COLO668 (cell line): ENCODE measurements around the gene POU2F1.

Experiments used
- DNase-seq: peaks from one replicate; lab custom pipeline; 2025; ENCODE audit not compliant: unreplicated experiment; lab: John Stamatoyannopoulos, UW

POU2F1 gene

DNA sequence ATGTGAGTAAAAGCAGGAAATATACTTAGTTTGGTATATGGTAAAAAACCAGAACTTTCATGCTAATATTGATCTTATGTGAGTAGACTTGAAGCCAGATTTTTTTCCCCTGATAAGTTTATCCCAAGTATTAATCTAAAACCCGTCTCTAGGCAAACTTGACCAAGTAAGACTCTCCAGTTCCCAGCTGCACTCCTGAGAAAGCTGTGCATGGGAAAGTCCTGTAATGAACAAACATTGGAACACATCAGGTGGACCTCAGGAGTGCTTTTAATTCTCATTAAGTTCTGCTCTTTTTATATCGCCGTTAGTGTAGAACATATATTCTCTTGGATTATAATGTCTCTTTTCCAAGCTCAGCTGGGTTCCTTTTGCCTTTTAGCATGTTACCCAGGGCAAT is 192.6 kb downstream of the POU2F1 start:
- DNase-seq = no peak

DNA sequence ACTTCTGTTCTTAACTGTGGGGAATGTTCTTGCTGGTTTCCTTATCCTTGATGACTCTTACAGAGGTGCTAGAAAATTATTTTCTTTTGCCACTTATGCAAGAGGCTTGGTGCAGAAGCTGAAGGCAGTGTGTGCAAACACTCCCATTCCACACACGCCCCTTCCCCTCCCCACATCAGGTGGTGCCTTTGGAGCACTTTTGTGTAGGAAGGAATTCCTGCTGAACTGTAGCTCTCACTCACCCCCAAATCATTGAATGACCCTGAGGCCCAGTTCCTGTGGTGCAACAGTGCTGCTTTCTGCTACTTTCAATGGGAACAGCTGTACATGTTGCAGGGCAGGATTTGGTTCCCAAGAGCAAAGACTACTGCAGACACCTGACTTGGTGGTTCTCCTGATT is 195.8 kb downstream of the POU2F1 start:
- no peak for DNase-seq

DNA sequence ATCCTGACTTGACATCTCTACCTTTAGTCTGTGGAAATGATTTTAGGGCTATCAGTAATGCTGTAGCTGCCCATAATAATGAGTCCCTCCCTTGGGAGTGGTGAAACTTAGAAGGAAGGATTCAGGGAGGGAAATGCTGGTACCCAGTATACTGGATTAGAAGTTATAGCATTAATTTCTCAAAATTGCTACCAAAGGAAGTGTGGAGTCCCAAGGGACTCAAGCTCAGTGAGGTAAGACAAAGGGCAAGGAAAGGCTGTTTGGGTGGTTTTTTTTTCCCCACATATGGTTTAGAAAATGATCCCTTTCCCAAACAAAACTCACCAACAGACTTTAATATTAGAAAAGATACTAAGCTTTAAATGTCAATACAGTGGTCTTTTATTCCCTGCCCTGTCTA is 197.7 kb downstream of the POU2F1 start:
- no peak for DNase-seq

DNA sequence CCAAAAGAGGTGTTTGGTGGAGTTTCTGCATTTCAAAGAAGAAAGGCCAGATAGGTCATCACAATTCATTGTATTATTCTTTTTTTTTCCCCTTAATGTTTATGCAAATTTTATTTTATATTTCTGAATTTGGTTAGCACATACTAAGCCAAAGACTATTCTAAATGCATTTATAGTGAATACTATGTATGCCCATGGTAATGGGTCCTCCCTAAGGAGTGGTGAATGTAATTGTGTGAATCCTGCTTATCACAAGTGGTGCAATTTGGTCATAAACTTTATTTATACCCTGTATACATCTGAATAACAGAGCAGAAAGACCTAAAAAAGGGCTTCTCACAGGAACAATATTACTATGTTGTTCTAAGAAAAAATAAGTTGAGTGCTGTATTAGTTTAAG is 198.6 kb downstream of the POU2F1 start:
- no peak for DNase-seq

DNA sequence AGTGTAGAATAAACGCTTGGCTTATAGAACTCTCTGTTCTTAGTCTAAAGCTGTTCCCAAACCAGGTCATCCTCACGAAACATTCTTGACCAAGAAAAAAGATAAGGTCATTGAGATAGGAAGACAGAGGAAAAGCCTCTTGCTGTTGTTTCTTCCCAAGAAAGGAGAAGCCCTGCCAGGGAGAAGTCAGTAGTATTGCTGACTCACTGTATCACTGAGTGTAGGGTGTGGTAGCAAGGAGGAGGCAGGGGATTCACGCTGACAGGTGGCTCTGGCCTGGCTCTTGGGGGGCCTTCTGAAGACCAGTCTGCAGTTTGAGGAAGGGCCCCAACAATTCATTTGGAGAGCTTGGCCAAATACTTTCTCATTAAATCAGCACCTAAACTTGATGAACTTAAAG is 199.8 kb downstream of the POU2F1 start:
- no peak for DNase-seq

GRCh38 chr1:167423684-167424619 is 203.3 kb downstream of the POU2F1 start:
- no peak for DNase-seq

DNA sequence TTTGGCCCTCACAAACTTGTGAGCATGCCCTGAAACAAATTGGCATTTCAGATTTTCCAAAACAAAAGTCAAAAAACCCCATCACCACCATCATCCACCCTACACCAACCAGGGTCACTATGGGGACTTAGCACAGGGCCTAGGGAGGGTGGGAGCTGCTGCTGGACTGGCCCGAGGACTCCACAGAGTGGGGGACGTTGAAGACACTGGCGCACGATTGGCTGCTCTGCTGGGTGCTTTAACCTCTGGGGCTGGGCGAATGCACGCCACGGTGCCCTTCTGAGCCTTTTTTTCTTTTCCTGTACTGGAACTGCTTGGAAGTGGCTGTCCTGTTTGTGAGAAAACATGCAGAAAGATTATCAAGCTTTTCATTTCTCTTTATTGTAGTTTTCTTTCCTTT is 204.8 kb downstream of the POU2F1 start:
- no peak for DNase-seq

- DNase-seq = no peak
Observed at GRCh38 chr1:167426716-167427115, 206.0 kb downstream of the POU2F1 start.

DNA sequence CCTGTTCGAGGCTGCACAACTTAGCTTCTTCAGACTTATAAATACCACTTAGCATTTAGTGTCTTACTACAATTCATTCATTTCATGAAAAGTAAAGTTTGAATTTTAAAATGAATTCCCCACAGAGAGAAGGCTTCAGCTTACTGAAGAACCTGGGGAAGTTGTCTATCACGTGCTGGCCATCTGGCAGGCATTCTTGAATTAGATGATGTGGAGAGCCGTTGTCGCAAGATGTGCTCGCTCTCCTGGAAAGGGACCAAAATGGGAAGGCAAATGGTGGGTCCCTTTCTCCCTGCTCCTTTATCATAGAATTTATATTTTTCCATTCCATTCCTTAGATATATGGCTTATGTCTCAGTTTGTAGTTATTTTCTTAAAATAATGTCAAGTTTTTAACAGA is 207.2 kb downstream of the POU2F1 start:
- DNase-seq = no peak

DNA sequence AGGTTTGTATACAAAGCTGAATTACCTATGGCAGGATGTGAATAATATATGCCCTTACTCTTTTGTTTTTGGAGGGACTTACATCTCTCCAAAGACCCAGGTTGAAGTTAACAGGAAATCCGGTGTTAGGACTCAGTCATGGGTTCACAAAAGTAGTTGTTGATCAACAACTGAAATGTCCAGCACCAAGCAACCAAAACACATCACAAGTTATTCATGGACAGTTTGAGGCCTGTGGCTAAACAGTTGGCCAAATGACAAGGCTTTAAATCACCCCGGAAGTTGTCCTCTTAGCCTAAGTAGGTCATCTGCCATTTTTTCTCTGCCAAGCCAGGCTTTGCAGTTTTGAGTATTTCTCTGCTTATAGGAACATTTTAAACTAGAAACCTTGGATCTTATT is 207.7 kb downstream of the POU2F1 start:
- DNase-seq = no peak

DNA sequence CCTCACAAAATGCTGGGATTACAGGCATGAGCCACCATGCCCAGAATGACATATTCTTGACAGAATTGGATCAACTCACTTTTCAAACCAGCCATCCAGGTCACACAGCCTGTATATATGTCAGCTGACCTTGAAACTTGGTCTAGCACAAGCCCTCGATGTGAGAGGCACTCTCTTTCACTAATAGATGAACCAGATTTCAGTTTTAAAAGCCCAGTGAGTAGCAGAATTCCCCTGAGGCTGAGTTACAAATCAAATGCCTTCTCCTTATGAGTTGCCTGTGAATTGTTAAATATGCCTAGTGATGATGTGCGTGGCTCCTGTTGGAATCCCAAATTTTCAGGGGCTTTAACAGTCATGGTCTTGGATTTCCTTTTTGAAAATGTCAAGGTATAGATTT is 208.9 kb downstream of the POU2F1 start:
- DNase-seq = no peak

- DNase-seq = no peak
Observed at GRCh38 chr1:167430134-167430848, 209.6 kb downstream of the POU2F1 start.

- DNase-seq = no peak
Observed at GRCh38 chr1:167430849-167431242, 210.2 kb downstream of the POU2F1 start.

DNA sequence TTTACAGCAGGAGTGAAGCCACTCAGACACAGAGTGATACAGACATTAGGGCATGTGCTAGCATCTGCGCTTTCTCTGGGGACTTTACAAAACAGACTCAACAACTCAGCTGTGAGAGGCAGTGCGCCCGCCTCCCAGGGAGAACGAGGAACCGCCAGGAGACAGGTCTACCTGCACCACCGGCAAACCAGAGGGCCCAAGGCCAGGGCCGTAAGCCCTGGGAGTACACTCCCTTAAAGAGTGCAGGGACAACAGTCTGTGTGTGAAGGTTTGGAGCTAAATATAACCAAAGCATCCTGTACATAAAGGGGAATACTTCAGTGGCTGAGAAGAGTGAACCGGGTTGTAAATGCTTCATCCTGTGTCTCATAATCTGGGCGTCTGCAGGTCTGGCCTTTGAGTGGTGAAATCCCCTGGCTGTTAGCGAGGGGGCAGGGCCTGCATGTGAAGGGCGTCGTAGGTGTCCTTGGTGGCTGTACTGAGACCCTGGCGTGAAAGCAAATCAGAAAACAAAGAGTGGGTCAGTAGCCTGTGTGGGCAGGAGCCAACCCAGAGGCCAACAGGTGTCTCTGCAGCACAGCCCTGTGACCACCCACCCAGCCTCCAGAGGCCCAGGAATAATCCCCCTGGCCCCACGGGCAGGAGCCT is 210.7 kb downstream of the POU2F1 start:
- no peak for DNase-seq

DNA sequence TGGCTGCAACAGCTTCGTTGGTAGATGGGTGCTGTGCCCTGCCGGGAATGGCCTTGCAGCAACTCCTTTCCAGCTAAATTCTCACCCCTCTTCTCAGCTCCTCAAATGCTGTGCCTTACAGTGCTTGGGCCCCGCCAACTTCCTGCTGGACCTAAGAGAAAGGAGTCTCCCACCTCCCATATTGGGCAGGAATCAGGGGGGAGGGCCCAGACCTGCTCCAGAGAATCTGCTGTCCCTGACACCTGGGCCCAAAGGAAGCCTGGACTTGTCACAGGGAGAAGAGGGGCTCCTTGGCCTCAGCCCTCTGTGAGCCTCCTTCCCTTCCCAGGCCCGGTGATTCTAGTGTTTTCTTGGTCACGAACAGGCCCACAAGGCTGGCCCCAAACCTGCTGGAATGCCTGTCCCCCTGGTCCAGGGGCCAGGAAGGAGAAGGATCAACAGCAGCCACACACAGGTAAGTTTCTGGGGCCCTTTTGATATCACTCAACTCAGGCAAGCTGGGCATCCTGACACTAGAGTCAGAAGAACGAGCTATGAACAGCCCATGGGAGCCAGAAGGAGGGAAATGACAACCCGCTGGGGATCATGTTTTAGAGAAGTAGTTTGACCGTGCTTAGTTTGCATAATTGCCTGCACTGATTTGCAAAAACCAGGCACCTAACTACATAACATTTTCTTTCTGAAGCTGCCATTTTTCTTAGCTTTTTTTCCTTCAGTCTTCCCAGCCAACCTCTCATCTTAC is 211.4 kb downstream of the POU2F1 start:
- DNase-seq = no peak

DNA sequence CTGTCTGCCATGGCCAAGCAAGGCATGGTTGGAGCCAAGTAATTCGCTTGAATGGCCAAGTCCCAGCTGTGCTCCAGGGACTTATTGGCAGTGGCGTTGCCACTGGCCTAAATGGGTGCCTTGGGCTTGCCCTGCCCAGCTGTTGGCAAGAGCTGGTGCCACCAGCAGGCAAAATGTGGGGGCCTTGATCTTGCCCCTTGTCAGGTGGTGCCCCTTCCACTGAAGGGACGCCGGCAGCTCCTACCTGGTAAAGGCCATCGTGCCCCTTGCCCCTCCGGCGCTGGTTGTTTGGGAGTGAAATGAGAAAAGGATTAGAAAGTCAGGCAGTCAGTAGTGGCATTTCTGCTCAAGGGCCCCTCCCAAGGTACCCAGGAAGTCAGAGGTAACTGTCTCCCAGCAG is 212.1 kb downstream of the POU2F1 start:
- DNase-seq = no peak

- DNase-seq = no peak
Observed at GRCh38 chr1:167433884-167434283, 213.2 kb downstream of the POU2F1 start.

DNA sequence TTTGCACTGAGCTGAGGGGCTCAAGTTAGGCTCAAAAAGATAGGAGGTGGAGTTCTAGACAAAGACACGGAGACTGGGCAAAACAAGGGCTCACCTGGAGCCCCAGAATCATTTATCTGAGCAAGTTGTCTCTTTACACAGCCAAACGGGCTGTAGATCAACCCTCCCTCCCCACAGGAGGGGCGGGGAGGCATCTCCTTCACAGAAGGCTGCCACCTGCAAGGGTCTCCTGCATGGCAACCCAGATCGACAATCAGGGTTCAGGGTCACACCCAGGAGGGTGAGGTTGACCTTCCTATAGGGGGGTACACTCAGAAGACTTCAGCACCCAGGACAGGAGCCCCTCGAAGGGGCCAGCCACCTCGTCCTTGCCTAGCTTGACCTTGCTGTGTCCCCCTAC is 213.6 kb downstream of the POU2F1 start:
- no peak for DNase-seq

GRCh38 chr1:167435484-167435883 is 214.8 kb downstream of the POU2F1 start:
- DNase-seq = no peak

GRCh38 chr1:167438171-167439138 is 217.8 kb downstream of the POU2F1 start:
- no peak for DNase-seq
